GM19438 (cell line): ENCODE data around the gene DLGAP1.

ENCODE experiments used
- ATAC-seq: cut with Tn5 transposase; IDR thresholded peaks from one replicate; pipeline ENCODE4 v1.9.1; 2021; ENCODE audit warnings: low read depth; ENCODE audit not compliant: unreplicated experiment

DLGAP1 gene

GRCh38 chr18:3966642-3967358, 488.3 kb downstream of the DLGAP1 start:
- no peak for ATAC-seq

- no peak for ATAC-seq
Measured at GRCh38 chr18:3966246-3966641, 488.9 kb downstream of the DLGAP1 start.

GRCh38 chr18:3960977-3961376, 494.1 kb downstream of the DLGAP1 start:
- no peak for ATAC-seq

GRCh38 chr18:3960142-3960541, 495.0 kb downstream of the DLGAP1 start:
- no peak for ATAC-seq

GRCh38 chr18:3952031-3952430, 503.1 kb downstream of the DLGAP1 start:
- no peak for ATAC-seq

GRCh38 chr18:3950668-3951404, 504.3 kb downstream of the DLGAP1 start:
- ATAC-seq, result no peak

GRCh38 chr18:3948958-3949357, 506.1 kb downstream of the DLGAP1 start:
- no peak for ATAC-seq

GRCh38 chr18:3947383-3947782, 507.7 kb downstream of the DLGAP1 start:
- ATAC-seq, result no peak

GRCh38 chr18:3935305-3935704, 519.8 kb downstream of the DLGAP1 start:
- no peak for ATAC-seq

- no peak for ATAC-seq
Measured at GRCh38 chr18:3932276-3932675, 522.8 kb downstream of the DLGAP1 start.

- ATAC-seq, result no peak
Measured at GRCh38 chr18:3931542-3932112, 523.5 kb downstream of the DLGAP1 start.

GRCh38 chr18:3931013-3931315, 524.1 kb downstream of the DLGAP1 start:
- no peak for ATAC-seq

GRCh38 chr18:3930126-3931012, 524.7 kb downstream of the DLGAP1 start:
- ATAC-seq, result no peak

- no peak for ATAC-seq
Measured at GRCh38 chr18:3924455-3924854, 530.7 kb downstream of the DLGAP1 start.

- no peak for ATAC-seq
Measured at GRCh38 chr18:3923750-3924149, 531.4 kb downstream of the DLGAP1 start.

- no peak for ATAC-seq
Measured at GRCh38 chr18:3921826-3922225, 533.3 kb downstream of the DLGAP1 start.

- ATAC-seq, result no peak
Measured at GRCh38 chr18:3920832-3921231, 534.3 kb downstream of the DLGAP1 start.

- no peak for ATAC-seq
Measured at GRCh38 chr18:3919396-3920061, 535.6 kb downstream of the DLGAP1 start.

GRCh38 chr18:3916082-3916481, 539.0 kb downstream of the DLGAP1 start:
- no peak for ATAC-seq

- ATAC-seq, result no peak
Measured at GRCh38 chr18:3914833-3915610, 540.1 kb downstream of the DLGAP1 start.
